ENCODE measurements around the gene CDHR5.

The CDHR5 gene

DNA sequence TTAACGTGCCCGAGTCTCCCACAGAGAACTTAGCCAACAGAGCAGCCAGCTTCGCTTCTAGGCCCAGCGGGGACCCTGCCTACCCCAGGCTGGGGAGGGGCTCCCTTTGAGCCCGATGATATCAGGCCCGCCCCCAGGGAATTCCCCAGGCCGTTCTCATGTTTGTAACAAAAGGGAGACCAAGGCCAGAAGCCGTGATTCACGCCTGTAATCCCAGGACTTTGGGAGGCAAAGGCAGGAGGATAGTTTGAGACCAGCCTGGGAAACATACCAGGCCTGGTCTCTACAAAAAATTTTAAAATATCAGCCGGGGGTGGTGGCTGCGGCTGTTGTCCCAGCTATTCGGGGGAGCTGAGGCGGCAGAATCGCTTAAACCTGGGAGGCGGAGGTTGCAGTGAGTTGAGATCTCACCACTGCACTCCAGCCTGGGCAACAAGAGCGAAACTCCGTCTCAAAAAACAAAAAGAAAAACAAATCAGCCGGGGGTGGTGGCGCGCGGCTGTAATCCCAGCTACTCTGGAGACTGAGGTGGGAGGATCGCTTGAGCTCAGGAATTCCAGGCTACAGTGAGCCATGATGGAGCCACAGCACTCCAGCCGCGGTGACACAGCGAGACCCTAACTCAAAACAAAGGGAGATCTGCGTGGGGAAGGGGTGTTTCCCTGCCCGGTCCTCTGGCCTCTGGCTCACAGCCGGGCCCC lies 14.0 kb upstream of the CDHR5 start:
- DNase-seq (ENCODE audit: low read depth) = peak; percentile 16
- TF ChIP-seq, protein P1, sequence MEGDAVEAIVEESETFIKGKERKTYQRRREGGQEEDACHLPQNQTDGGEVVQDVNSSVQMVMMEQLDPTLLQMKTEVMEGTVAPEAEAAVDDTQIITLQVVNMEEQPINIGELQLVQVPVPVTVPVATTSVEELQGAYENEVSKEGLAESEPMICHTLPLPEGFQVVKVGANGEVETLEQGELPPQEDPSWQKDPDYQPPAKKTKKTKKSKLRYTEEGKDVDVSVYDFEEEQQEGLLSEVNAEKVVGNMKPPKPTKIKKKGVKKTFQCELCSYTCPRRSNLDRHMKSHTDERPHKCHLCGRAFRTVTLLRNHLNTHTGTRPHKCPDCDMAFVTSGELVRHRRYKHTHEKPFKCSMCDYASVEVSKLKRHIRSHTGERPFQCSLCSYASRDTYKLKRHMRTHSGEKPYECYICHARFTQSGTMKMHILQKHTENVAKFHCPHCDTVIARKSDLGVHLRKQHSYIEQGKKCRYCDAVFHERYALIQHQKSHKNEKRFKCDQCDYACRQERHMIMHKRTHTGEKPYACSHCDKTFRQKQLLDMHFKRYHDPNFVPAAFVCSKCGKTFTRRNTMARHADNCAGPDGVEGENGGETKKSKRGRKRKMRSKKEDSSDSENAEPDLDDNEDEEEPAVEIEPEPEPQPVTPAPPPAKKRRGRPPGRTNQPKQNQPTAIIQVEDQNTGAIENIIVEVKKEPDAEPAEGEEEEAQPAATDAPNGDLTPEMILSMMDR (IDR thresholded peaks at IDR 0.05; ENCODE audit: low read depth, low read length, missing control alignments) = no peak
- H3K4me3 ChIP-seq (ENCODE audit: low read depth, low read length) = no peak overlapping the region
- in situ Hi-C loops (cut with HindIII; ENCODE audit: low sequenced_read_pairs) = no loop called here

DNA sequence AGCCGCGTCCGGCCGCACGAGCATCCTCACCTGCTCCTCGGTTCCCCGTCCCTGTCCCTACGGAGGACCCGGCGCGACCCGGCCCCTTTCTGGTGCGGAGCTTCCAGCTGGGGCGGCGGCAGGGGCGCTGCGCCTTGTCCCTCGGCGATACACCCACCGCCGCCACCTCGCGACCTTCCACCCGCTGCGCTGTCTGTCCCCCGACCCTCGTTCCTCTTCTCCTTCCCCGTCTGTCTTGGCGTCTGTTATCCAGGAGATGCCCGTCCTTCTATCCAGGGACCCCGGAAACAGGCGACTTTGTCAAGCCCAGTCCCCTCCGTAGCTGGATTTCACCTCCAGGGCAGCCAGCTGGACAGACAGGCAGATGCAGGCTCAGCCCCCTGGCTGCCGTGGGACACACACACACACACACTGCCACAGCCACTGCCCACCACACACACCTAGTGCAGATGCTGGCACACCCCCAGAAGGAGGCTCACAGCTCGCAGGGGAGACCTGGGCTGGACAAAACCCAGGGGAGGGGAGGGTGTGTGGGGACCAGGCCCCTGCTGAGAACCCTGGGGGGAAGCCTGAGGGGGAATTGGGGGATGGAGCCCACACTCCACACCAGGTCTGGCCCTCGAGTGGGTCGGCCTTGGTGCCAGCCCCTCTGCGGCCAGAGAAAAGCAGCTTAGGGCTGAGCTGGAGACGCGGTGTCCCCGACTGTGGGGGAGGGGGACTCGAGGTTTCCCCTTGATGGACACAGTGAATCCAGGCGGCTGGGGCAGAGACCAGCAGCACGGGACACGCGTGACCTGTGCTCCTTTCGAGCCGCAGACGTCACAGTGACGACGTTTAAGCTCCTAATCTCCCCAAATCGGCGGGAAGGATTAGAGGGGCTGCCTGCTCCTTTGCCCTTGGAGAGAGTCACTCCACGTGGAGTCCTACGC lies 13.1 kb upstream of the CDHR5 start:
- TF ChIP-seq, protein P1 (IDR thresholded peaks at IDR 0.05; ENCODE audit: low read depth, low read length, missing control alignments) = no peak

DNA sequence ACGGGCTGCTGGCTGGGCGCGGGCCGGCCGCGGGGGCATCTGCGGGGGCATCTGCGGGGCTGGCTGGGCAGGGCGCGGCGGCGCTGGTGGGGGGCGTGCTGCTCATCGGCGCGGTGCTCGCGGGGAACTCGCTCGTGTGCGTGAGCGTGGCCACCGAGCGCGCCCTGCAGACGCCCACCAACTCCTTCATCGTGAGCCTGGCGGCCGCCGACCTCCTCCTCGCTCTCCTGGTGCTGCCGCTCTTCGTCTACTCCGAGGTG lies 12.5 kb upstream of the CDHR5 start:
- no peak for DNase-seq (ENCODE audit: low read depth)
- H3K4me3 ChIP-seq (ENCODE audit: low read depth, low read length) = peak overlapping the region; percentile 14
- in situ Hi-C loops (cut with HindIII; ENCODE audit: low sequenced_read_pairs) = no loop called here
- TF ChIP-seq, protein P1 (IDR thresholded peaks at IDR 0.05; ENCODE audit: low read depth, low read length, missing control alignments) = no peak

More for the DNA sequence above, 13.1 kb upstream of the CDHR5 start:
- peak overlapping the region; percentile 14 for H3K4me3 ChIP-seq (ENCODE audit: low read depth, low read length)
- DNase-seq (ENCODE audit: low read depth) = no peak
- in situ Hi-C loops (cut with HindIII; ENCODE audit: low sequenced_read_pairs) = no loop called here

DNA sequence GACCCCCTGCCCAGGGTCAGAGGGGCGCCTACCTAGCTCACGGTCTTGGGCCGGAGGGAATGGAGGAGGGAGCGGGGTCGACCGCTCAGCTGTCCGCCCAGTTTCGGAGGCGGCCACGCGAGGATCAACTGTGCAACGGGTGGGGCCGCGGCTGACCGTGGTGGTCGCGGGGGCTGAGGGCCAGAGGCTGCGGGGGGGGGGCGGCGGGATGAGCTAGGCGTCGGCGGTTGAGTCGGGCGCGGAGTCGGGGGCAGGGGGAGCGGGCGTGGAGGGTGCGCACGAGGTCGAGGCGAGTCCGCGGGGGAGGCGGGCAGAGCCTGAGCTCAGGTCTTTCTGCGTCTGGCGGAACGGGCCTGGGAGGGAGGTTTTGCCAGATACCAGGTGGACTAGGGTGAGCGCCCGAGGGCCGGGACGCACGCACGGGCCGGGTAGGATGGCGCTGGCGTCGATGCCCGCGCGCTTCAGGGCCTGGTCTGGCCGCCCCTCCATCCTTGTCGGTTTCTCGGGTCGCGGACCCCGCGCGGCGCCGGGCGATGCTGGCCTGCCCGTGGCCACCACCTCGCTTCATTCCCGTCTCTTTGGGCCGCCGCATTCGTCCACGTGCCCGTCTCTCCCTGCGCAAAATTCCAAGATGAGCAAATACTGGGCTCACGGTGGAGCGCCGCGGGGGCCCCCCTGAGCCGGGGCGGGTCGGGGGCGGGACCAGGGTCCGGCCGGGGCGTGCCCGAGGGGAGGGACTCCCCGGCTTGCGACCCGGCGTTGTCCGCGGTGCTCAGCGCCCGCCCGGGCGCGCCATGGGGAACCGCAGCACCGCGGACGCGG lies 12.0 kb upstream of the CDHR5 start, which contains the start of gene DRD4:
DRD4 (plus strand) TSS at position 759 of the 822 bp plus-strand sequence; CDS start at position 795, 36 bp downstream.
- no peak for DNase-seq (ENCODE audit: low read depth)
- in situ Hi-C loops (cut with HindIII; ENCODE audit: low sequenced_read_pairs) = no loop called here
- peak within 1 kb of the TSS; percentile 14 for H3K4me3 ChIP-seq (ENCODE audit: low read depth, low read length)
- TF ChIP-seq, protein P1 (IDR thresholded peaks at IDR 0.05; ENCODE audit: low read depth, low read length, missing control alignments) = no peak

DNA sequence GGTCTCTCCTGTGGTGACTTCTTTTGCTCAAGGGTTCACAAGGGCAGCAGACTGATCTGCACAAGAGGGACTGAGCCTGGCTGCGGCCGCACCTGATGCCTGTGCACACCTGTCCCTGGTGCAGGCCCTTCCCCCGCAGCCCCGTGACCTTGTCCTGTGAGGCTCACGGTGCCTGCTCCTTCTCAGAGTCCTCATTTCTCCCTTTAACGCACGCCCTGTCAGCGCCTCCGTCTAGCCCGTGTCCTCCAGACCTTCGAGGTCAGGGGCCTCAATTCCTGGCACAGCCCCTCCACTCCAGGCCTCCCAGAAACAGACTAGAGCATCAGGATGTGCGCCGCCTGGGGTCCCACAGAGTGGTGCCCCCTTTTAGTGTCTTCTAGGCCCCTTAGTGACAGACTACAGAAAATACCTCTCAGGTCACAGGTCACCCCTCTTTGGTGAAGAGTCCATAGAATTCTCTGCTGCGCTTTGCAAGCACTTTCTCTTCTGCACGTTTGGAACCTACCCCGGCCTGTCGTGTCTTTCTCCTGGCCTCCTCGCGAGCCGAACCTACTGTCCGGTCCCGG lies 11.3 kb upstream of the CDHR5 start:
- TF ChIP-seq, protein P1 (IDR thresholded peaks at IDR 0.05; ENCODE audit: low read depth, low read length, missing control alignments) = no peak
- H3K4me3 ChIP-seq (ENCODE audit: low read depth, low read length) = no peak overlapping the region
- in situ Hi-C loops (cut with HindIII; ENCODE audit: low sequenced_read_pairs) = no loop called here
- DNase-seq (ENCODE audit: low read depth) = no peak

DNA sequence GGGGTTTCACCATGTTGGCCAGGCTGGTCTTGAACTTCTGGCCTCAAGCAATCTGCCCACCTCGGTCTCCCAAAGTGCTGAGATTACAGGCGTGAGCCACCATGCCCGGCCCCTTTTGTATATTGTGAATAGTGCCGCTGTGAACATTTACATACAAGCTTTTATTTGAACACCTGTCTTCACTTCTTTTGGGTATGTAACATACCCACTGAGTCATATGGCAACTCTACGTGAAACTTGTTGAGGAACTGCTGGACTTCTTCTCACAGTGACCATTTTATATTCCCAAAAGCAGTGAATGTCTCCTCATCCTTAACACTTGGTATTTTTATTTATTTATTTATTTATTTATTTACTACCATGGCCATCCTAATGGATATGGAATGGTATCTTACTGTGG lies 6.1 kb upstream of the CDHR5 start:
- in situ Hi-C loops (cut with HindIII; ENCODE audit: low sequenced_read_pairs) = no loop called here
- TF ChIP-seq, protein P1 (IDR thresholded peaks at IDR 0.05; ENCODE audit: low read depth, low read length, missing control alignments) = no peak
- H3K4me3 ChIP-seq (ENCODE audit: low read depth, low read length) = no peak overlapping the region
- DNase-seq (ENCODE audit: low read depth) = no peak

Measured in astrocyte of the cerebellum (primary cell).